HG02885 (cell line): ENCODE data around the gene MAN2A2.

Experiments used
- ATAC-seq: cut with Tn5 transposase; IDR thresholded peaks from one replicate; pipeline ENCODE4 v1.9.1; 2021; ENCODE audit warnings: mild to moderate bottlenecking; ENCODE audit not compliant: unreplicated experiment, poor library complexity

Gene MAN2A2

GRCh38 chr15:90902840-90903732 is at the start of gene MAN2A2:
Gene MAN2A2 (plus strand): TSS chr15:90903302. CDS start chr15:90904208, 906 bp downstream.
- ATAC-seq, result peak; percentile 58

- ATAC-seq, result no peak
These were observed 48.0 kb upstream of the MAN2A2 start for GRCh38 chr15:90855139-90855538.

GRCh38 chr15:90857337-90857736 is 45.8 kb upstream of the MAN2A2 start:
- no peak for ATAC-seq

- no peak for ATAC-seq
These were observed 45.1 kb upstream of the MAN2A2 start for GRCh38 chr15:90857883-90858443.

- ATAC-seq, result no peak
These were observed 43.6 kb upstream of the MAN2A2 start for GRCh38 chr15:90859234-90860131.

GRCh38 chr15:90860450-90860849 is 42.7 kb upstream of the MAN2A2 start:
- ATAC-seq, result no peak

GRCh38 chr15:90860942-90861675 is 42.0 kb upstream of the MAN2A2 start:
- no peak for ATAC-seq

- no peak for ATAC-seq
These were observed 40.6 kb upstream of the MAN2A2 start for GRCh38 chr15:90862487-90862886.

GRCh38 chr15:90862964-90863778 is 39.9 kb upstream of the MAN2A2 start:
- ATAC-seq, result no peak

- no peak for ATAC-seq
These were observed 39.1 kb upstream of the MAN2A2 start for GRCh38 chr15:90863987-90864386.

- no peak for ATAC-seq
These were observed 38.6 kb upstream of the MAN2A2 start for GRCh38 chr15:90864507-90864906.

- no peak for ATAC-seq
These were observed 37.4 kb upstream of the MAN2A2 start for GRCh38 chr15:90865702-90866101.

GRCh38 chr15:90866161-90866715 is 36.9 kb upstream of the MAN2A2 start:
- no peak for ATAC-seq

- no peak for ATAC-seq
These were observed 36.3 kb upstream of the MAN2A2 start for GRCh38 chr15:90866800-90867199.

- ATAC-seq, result no peak
These were observed 34.8 kb upstream of the MAN2A2 start, which contains the start of gene FURIN for GRCh38 chr15:90868261-90868689. Gene FURIN (plus strand): TSS chr15:90868588. CDS start chr15:90875741, 7,153 bp downstream.

- ATAC-seq, result no peak
These were observed 34.0 kb upstream of the MAN2A2 start for GRCh38 chr15:90869140-90869541.

- no peak for ATAC-seq
These were observed 33.3 kb upstream of the MAN2A2 start for GRCh38 chr15:90869601-90870353.
